SKM-1 (cell line): ENCODE data around the gene LFNG.
A peak's percentile ranks its signal among the peaks of the same experiment; 100 is the strongest.

ENCODE experiments used
- DNase-seq: peaks from one replicate; lab custom pipeline; 2025; ENCODE audit not compliant: unreplicated experiment; lab: John Stamatoyannopoulos, UW

Gene LFNG

DNA sequence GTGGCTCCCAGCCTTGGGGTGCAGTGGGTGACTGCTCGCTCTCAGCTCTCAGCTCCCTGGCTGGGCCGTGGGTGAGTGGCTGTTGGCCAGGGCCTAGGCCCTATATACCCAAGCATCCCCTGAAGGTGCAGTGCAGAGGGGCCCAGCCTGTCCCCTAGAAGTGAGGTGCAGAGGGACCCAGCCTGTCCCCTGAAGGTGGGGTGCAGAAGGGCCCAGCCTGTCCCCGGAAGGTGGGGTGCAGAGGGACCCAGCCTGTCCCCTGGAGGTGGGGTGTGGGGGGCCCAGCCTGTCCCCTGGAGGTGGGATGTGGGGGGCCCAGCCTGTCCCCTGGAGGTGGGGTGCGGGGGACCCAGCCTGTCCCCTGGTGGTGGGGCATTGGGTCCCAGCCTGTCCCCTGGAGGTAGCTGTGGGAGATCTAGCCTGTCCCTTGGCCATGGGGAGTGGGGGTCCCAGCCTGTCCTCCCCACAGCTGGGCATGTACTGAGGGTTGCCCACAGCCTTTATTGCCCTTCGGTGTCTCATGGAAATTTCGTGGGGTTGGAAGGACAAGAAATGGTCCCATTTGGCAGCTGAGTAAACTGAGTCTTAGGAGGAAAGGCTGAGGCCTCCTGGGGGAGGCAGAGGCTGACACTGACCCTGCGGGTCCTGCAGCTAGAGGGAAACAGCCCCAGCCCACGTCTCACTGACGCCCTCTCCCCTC is 17.5 kb upstream of the LFNG start:
- no peak for DNase-seq

DNA sequence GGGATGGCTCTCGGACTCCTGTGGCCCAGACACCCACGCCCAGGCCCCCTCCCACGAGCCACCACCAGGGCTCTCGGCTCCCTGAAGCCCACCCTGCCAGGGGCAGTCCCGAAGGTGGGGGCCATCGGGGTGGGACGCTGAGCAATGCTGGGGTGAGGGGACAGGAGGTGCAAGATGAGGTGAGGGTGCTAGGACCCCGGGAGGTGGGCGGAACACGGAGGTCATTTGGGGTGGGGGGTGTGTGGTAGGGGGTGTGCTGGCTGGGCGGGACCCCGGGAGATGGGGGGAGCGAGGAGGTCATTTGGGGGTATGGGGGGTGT is 17.0 kb upstream of the LFNG start:
- no peak for DNase-seq

DNA sequence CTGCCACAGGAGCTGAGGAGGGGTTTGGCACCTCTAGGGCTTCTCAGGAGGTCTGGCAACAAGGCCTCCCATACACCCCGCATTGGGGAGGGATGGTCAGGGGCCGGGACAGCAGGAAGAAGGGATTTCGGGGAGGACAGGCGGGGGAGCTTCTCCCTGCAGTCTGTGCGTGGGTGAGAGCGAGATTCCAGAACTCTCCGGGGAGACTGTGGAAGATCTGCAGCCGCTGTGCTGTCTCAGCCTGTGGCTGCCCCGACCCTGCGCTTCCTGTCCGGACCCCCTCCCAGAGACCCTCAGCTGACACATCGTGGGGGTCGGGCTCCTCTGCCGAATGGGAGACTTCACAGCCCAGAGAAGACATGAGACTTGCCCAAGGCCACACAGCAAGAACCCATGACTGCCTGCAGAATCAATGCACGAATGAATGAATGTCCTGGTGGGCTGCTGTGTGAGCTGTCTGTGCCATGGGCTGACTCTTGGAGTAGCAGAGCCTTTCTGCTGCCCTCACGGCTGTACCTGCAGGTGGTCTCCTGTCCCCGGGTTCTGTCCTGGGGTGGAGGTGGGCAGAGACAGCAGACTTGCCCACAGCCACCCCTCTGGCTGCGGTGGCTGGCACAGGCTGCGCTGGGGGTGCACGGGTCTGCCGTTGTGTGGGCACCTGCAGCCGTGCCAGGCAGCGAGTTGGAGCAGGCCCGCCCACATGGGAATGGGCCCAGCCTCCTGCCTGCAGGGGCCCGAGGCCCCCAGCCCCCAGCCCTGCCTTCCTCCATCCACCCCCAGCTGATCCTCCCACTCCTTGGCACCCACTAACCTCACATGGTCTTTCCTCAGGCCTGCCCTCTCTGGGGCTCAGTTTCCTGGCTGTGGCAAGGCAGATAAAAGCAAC is 16.3 kb upstream of the LFNG start:
- no peak for DNase-seq

DNA sequence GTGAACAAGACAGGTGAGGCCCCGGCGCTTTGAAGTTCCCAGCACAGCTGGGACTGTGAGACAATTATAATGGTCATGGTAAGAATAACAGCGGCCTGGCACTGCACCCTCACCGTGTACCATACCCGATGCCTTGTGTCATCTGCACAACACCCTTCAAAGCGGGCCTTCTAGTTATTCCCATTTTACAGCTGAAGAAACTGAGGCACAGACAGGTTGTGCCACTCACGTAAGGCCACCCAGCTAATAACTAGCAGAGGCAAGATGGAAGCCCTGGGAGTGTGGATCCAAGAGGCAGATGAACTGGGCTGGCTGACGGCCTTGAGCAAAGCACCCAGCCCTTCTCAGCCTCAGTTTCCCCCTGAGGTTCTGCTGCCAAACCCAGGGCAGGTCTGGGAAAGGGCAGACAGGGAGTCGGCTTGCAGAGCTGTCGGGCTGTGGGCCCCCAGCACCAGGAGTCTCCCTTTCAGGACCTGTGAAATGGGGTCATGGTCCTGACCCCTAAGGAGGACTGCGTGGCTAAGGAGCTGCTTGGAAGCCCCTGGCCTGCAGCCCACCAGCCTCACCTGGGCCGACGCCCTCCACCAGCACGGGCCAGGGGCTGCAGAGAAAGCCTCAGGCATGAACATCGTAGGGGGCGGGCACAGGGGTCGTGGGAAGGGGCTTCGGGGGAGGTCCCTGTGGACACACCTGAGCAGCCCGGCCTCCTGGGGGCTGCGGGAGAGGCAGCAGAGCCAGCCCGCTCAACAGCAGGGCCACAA is 15.3 kb upstream of the LFNG start:
- DNase-seq: no peak

DNA sequence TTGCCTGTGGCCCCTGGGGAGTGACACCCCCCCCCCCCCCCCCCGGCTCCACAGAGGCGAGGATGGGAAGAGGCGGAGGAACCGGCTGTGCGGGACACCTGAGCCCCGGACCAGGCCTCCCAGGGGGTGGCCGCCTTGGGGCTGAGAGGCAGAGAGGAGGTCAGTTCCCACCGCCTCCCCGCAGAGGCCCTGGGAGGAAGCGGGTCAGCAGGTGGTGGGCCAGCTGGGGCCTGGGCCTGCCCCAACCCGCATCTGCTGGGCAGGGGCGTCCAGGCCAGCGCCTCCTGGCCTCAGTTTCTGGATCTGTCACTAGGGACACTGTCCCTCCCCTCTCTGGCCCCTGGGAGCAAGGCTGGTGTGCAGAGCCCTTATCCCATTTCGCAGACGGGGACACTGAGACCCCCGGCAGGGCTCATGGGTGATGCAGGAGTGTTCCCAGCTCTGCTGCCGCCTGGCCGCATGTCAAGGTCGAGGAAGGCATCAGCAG is 14.6 kb upstream of the LFNG start:
- no peak for DNase-seq

DNA sequence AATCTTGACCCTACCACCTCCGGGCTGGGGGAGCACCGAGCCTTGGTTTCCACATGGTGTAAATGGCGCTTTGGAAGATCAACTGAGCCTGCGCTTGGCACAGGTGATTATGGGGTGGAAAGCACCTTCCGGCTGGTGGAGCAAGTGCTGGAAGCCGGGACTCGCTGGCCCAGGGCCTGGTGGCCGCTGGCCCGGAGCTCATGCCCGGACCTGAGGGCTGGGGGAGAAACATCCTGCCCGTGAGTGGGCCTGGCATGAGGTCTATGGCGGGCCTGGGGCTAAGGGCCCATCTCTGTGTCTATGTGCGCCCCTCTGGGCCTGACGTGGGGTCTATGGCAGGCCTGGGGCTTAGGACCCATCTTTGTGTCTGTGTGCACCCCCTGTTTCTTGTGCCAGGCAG is 14.2 kb upstream of the LFNG start:
- no peak for DNase-seq

DNA sequence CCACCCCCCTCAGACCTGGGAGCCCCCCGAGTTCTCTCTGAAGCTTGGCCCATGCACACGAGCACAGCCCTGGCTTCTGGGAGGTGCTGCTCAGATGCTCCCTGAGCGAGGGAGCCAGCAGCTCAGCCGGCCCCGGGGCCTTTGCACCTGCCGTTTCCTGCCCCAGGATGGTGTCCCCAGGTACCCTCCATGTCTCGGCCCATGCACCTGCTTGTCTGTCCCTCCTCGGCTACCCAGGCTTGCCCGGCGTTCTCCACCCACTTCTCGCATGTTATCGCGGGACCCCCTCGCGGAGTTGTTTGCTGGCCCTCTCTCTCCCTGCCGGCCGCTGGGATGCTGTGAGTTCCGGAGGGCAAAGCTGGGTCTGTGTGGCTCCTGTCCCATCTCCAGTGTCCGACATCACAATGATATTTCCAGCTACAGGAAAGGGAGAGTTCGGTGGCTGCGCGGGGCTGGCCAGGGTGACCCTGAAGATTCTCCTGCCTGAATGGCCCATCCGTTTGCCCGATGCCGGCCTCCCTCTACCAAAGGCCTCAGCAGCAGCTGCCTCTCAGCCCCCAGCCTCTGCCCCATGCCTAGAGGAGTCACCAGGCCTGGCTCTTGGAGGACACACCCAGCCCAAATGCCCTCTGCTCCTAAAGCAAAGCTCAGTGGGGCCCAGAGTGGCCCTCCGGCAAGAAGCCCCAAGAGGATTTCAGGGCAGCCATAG is 12.2 kb upstream of the LFNG start:
- DNase-seq: no peak

DNA sequence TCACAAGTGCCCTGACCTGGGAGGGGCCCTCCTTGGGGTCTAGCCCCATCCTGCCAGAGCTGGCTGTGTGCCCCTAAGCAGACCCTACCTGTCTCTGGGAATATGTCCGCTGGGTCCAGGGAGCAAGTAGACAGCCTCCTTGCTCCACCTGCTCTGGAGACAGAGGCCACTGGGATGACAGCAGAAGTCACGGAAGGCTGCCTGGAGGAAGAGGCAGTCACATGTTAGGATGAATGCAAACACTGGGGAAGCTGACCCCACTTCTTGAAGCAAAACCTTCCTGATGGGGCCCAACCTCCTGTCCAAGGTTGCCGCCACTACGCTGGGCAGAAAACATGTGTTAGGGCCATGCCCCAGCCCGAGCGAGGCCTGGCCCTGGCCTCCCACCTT is 11.7 kb upstream of the LFNG start:
- no peak for DNase-seq

DNA sequence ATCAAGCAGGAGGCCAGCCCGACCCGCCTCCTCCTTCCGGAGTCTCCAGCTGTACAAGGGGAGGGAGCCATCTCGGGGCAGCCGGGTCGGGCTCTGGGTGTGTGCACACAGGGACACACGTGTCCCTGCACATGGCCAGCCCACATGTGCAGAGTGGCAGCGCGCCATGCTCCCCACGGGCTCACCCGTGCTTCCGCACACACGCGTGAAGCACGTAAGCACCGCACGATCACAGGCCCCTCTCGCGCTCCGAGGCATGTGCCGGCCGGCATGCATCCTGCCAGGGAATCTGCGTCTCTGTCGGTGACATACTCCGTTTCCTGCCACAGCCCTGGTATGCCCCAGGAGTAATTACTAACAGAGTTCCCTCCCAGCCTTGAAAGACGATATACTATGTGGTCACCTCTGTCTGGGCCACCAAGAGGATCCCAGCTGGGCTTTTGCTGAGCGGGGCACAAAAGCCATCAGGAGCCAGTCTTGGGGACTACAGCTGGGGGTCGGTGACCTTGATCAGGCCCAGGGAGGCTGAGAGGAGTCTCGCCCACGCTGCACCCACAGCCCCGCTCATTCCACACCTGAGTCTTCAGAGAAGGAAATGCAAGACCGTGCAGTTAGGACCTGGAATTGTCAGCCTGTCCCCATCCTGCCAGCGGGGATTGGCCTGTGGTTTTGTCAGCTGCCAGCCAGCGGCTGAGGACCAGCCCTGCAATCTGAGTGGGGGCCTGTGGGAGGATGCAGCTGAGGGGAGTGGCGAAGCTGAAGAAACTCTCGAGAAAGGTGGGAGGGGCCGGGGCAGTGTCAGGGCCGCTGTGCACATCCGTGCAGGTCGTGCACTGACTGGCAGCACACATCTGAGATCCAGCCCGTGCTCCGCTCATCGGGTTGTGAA is 11.0 kb upstream of the LFNG start:
- peak; percentile 63 for DNase-seq

DNA sequence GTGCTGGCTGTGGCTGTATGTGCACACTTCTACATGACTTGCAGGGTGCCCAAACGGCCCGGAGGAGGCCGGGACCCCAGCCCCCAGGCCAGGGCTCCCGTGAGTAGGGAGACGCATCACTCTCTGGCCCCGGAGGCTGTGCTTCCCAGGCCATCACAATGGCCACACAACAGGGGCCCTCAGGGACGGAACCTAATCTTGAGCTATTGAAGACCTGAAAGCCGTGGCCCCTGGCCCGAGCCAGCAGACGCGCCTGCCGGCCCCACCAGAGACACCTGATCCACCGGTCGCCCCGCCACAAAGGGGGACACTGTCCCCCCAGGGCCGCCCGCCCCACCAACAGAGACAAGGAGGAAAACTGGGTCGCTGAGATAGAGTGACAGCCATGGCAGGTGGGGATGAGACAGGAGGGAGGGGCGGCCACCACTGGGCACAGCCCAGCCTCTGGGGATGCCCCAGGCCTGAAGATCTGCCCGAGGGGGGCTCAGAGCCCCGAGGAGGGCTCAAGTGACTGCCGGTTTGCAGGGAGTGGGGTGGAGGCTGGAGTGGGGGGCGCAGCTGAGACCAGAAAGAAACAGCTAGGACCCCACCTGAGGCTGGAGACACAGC is 10.2 kb upstream of the LFNG start:
- DNase-seq: no peak

DNA sequence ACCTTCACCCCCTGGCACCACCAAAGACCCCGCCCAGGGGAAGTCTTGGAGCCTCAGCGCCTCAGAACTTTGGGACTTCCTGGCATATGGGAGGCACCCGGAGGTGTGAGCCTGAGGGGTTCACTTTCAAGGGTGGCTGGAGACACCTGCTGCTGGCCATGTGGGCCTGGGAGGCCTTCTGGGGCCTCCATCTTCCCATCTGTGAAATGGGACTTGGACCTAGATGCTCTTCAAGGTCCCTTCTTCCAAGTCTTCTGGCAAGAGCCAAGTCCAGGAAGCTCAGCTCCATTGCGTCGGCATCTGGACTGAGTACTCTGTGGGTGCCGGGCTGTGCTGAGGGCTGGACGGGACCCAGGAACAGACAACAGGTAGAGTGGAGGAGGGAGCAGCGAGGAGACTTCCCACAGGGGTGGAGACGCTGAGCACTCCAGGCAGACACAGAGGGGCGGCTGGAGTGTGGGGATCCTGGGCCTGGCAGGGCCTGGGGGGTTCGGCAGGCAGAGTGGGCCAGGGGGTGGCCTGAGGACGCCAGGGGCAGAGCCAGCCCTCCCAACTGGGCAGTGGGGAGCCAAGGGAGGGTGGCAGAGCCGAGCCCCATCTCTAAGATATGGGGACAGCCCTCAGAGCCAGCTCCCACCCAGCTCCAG is 9.3 kb upstream of the LFNG start:
- DNase-seq: no peak

DNA sequence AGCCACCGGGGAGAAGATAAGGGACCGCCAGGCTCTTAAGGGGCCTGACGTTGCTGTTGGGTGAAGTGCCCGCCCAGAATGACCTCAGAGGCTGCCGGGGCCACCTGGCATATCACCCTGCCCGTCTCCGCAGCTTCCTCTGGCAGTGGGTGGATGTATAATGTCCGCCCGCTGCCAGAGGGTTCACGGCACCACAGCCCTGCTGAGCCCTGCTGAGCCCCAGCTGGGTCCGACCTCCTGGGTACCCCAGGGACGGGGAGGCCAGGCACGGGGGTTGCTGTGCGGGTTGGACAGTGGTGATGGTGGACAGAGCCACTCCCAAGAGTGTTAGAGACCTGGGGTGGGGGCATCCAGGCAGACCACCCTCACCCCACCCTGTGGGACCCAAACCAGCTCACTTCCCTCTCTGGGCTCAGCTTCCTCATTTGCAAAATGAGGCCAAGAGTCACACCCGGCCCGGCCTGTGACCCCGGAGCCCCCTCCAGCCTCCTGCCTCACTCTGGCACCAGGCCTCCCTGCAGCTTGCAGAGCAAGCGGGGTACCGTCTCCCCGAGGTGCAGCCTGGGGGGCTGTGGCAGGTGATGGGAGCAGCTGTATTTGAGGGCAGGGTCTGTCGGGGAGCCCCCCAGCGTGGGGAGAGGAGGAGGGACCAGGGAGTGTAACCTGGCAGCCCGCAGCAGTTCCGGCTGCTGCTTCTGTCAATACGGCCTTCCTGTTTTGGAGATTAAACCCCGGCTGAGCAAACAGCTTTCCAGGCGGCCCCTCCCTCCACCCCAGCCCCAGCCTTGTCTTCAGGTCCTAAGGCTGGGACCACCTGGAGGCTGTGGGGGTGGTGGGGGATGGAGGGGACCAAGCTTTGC is 8.4 kb upstream of the LFNG start:
- peak; percentile 72 for DNase-seq

DNA sequence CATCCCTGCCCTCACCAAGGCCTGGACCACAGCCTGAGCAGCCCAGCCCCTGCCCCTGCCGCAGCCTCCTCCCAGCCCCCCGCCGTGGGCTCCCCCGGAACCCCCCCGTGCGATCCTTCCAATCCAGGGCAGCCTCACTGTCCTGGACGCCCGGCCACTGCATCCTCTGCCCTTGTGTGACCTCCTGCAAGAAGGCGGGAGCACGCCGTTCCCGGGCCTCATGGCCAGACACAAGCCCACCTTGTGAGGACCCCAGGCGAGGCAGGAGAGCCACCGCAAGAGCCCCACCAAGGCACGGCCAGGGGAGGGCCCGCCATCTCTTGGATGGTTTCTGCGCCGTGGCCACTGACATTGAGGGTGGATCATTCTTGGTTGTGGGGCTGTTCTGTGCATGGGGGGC is 7.8 kb upstream of the LFNG start:
- no peak for DNase-seq

DNA sequence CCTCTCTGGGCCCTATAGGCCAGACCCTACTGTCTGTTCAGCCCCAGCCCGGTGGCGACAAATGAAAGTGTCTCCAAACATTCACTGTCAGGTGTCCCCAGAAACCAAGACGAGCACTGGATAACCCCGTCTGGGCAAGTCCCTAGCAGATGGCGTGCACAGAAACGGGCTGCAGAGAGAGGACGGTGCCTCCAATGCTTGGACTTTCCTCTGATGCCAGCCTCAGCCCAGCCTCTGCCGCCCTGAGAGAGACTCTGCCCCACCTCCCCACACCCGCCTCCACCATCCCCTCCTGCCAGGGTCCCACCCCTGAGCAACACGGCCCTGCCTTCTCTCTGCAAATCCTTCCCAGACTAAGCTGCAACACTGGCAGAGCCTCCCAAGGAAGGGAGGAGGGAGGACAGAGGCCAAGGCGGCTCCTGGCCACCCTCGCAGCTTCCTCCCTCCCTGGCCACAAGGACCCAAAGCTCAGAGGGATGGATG is 7.4 kb upstream of the LFNG start:
- DNase-seq: no peak

DNA sequence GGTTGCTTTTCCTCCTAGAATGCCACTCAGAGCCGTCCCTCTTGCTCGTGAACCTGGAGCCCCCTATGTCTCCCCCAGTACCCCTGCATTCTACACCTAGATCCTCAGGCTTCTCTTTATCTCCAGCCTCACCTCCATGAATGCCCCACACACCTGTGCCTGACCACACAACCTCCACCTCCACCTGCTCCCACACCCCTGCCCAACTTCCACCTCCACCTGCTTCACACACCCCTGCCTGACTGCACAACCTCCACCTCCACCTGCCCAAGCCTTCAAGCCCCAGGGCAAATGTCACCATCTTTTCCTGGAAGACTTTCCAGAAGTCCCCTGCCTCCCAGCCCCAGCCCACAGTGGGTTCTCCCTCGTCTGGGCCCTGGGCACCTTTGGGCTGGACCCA is 6.9 kb upstream of the LFNG start:
- no peak for DNase-seq

DNA sequence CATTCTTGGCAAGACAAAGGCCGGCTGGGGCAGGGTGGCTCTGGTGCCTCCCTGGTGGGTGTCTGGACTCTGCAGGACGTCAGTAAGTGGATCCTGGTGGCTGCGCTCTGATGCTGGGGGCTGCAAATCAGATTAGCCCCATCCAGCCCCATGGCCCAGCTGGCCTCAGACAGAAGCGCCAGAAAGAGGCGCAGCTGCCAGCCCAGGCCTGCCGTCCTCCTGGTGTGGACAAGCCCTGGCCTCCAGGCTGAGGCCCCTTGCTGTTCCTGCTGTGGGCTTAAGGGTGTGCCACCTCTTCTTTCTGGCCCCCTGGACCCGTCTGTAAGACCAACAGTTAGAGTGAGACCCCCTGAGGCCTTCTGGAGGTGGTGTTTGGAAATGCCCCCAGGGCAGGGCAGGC is 5.9 kb upstream of the LFNG start:
- no peak for DNase-seq

DNA sequence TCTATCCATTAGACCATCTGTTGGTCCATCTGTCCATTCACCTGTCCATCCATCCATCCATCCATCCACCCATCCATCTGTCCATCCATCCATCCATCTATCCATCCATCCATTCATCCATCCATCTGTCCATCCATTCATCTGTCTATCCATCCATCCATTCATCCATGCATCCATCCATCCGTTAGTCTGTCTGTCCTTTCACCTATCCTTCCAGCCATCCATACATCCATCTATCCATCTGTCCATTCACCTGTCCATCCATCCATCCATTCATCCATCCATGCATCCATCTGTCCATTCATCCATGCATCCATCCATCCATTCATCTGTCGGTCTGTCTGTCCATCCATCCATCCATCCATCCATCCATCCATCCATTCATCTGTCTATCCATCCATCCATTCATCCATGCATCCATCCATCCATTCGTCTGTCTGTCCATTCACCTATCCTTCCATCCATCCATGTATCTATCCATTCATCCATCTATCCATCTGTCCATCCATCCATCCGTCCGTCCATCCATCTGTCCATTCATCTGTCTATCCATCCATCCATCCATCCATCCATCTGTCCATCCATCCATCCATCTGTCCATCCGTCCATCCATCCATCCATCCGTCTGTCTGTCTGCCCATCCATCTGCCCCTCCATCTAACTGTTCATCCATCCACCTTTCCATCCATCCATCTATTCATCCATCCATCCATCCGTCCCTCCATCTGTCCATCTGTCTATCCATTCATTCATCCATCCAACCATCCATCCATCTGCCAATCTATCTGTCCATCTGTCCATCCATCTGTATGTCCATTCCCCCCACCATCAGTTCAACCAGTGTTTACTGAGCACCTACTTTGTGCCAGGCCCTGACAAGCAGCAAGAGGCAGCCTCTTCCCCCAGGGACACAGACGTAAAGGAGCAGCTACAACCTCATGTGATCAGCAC is 4.8 kb upstream of the LFNG start:
- DNase-seq: no peak
